Peyer's patch (tissue), 4 donors: Measurements from ENCODE around the gene ZBTB7A.

Experiments used
- CTCF ChIP-seq, 6 experiments: fragments of 450-650 bp in 4 of 6; fragments of 200-600 bp in 2 of 6; sonication (generic) in 1 of 6; IDR thresholded peaks; one replicate each; pipeline ENCODE4 v1.5.1; 2017 to 2019; ENCODE audit warnings: antibody characterized with exemption in 6 of 6, mild to moderate bottlenecking in 3 of 6, moderate library complexity in 1 of 6
- POLR2A ChIP-seq, 2 donors: fragments of 450-650 bp; IDR thresholded peaks; one replicate each; pipeline ENCODE4 v1.5.1; 2017; ENCODE audit warnings: antibody characterized with exemption in 2 of 2, mild to moderate bottlenecking in 2 of 2, moderate library complexity in 2 of 2

- TF ChIP-seq CTCF (IDR thresholded peaks at IDR 0.05) (no peak), POLR2A (IDR thresholded peaks at IDR 0.05) (peak in 1 of 2 donors; percentile 32)
These were observed 29.6 kb upstream of the ZBTB7A start for GRCh38 chr19:4096049-4096892.
